Ascending aorta (tissue), 2 donors: ENCODE data around the gene RUFY1. TPM values are rescaled to one million over a fixed set of nuclear protein-coding genes. Genes with fewer than 3 reads are reported as not detected.

ENCODE experiments used
- DNase-seq, 2 donors: peaks; one replicate each; pipeline ENCODE4 v3.0.0-alpha.2; 2019; ENCODE audit warnings: low spot score in 2 of 2
- H3K27ac ChIP-seq, 2 donors: fragments of 200-600 bp; sonication (generic); one replicate each; pipeline ENCODE4 v1.5.1; 2016 to 2017; ENCODE audit warnings: mild to moderate bottlenecking in 1 of 2
- H3K27me3 ChIP-seq: fragments of 200-600 bp; sonication (generic); one replicate; pipeline ENCODE4 v1.5.1; 2017
- H3K36me3 ChIP-seq, 2 donors: fragments of 200-600 bp; sonication (generic); one replicate each; pipeline ENCODE4 v1.5.1; 2016
- H3K4me1 ChIP-seq, 2 donors: fragments of 200-600 bp; sonication (generic); one replicate each; pipeline ENCODE4 v1.5.1; 2016 to 2017; ENCODE audit warnings: mild to moderate bottlenecking in 1 of 2
- H3K4me3 ChIP-seq, 2 donors: fragments of 200-600 bp; sonication (generic); one replicate each; pipeline ENCODE4 v1.5.1; 2016 to 2017; ENCODE audit warnings: mild to moderate bottlenecking in 1 of 2
- H3K9me3 ChIP-seq, 2 donors: fragments of 200-600 bp; sonication (generic); one replicate each; pipeline ENCODE4 v1.5.1; 2016
- CTCF ChIP-seq, 3 experiments: fragments of 200-600 bp in 2 of 3; fragments of 450-650 bp in 1 of 3; sonication (generic) in 2 of 3; IDR thresholded peaks; one replicate each; pipeline ENCODE4 v1.5.1; 2016 to 2019; ENCODE audit warnings: antibody characterized with exemption in 3 of 3, mild to moderate bottlenecking in 1 of 3, moderate library complexity in 1 of 3
- intact Hi-C: fragments of 100-400 bp; cut with DNase I; formaldehyde crosslinking; loops from one replicate; pipeline ENCODE4 v1.15.1; 2023
- total RNA-seq: library from RNA; depleted of rRNA; stranded (reverse); fragments of >200 nt; gene quantifications from one replicate; pipeline ENCODE4 v1.1.0, GENCODE V29; 2016

The RUFY1 gene
- total RNA-seq, 1 donor from 2014 or later: 12.2 TPM

- peaks cover 54 to 76% of the 10 kb centered on the region in 2 donors for H3K36me3 ChIP-seq
- H3K27ac ChIP-seq: no peak overlapping the region
- intact Hi-C loops: loop anchor here (10.0 kb wide), 1 partner anchor 1195 kb away; no protein-coding TSS in a partner anchor
Observed at GRCh38 chr5:179619776-179620175, 69.4 kb downstream of the RUFY1 start.

GRCh38 chr5:179620293-179620692 is 69.9 kb downstream of the RUFY1 start:
- H3K9me3 ChIP-seq: no peaks in the 10 kb centered on the region
- peak overlapping the region; percentile 31 to 100 for H3K27ac ChIP-seq
- no peaks in the 10 kb centered on the region for H3K27me3 ChIP-seq
- peaks cover 3 to 48% of the 10 kb centered on the region in 2 donors for H3K4me1 ChIP-seq
- no peak for DNase-seq
- peak overlapping the region; percentile 99 to 100 for H3K4me3 ChIP-seq
- no peak for TF ChIP-seq CTCF (IDR thresholded peaks at IDR 0.05)
- intact Hi-C loops: loop anchor here (10.0 kb wide), 1 partner anchor 1195 kb away; no protein-coding TSS in a partner anchor
- H3K36me3 ChIP-seq: peaks cover 48 to 71% of the 10 kb centered on the region in 2 donors

More at GRCh38 chr5:179619776-179620175, 69.4 kb downstream of the RUFY1 start:
- H3K27me3 ChIP-seq: no peaks in the 10 kb centered on the region
- H3K9me3 ChIP-seq: no peaks in the 10 kb centered on the region
- TF ChIP-seq CTCF (IDR thresholded peaks at IDR 0.05): no peak
- H3K4me1 ChIP-seq: peaks cover 3 to 47% of the 10 kb centered on the region in 2 donors
- DNase-seq: no peak
- H3K4me3 ChIP-seq: peak overlapping the region; percentile 99 to 100

GRCh38 chr5:179620703-179621350 is 70.5 kb downstream of the RUFY1 start:
- Histone ChIP-seq H3K36me3 (peaks cover 43 to 66% of the 10 kb centered on the region in 2 donors), H3K27ac (peak overlapping the region; percentile 31 to 100), H3K4me1 (peaks cover 1 to 46% of the 10 kb centered on the region in 2 donors), H3K27me3 (no peaks in the 10 kb centered on the region), H3K9me3 (no peaks in the 10 kb centered on the region), H3K4me3 (peak overlapping the region; percentile 99 to 100)
- intact Hi-C loops: loop anchor here (10.0 kb wide), 1 partner anchor 1194 kb away; no protein-coding TSS in a partner anchor
- TF ChIP-seq CTCF (IDR thresholded peaks at IDR 0.05): no peak
- DNase-seq: no peak

- DNase-seq: no peak
- Histone ChIP-seq H3K27me3 (no peaks in the 10 kb centered on the region), H3K4me3 (peak overlapping the region; percentile 99 to 100), H3K4me1 (peaks cover 0 to 45% of the 10 kb centered on the region in 2 donors), H3K36me3 (peaks cover 35 to 57% of the 10 kb centered on the region in 2 donors), H3K27ac (peak overlapping the region; percentile 4 to 100), H3K9me3 (no peaks in the 10 kb centered on the region)
- intact Hi-C loops: loop anchor here (2.0 to 10.0 kb wide), 5 partner anchors 63 to 1193 kb away; partner anchors contain the start of genes CANX, MAML1 and SQSTM1
- no peak for TF ChIP-seq CTCF (IDR thresholded peaks at IDR 0.05)
Observed at GRCh38 chr5:179621551-179622214, 71.3 kb downstream of the RUFY1 start.

GRCh38 chr5:179623003-179623905 is 72.9 kb downstream of the RUFY1 start, which contains the start of gene HNRNPH1:
Gene HNRNPH1 (minus strand): TSS chr5:179623671. CDS start chr5:179623133, 538 bp downstream.
- Histone ChIP-seq H3K27ac (peak within 1 kb of the TSS; percentile 100), H3K9me3 (no peaks in the 10 kb centered on the region), H3K4me3 (peak within 1 kb of the TSS; percentile 99 to 100), H3K27me3 (no peaks in the 10 kb centered on the region), H3K36me3 (peaks cover 20 to 41% of the 10 kb centered on the region in 2 donors), H3K4me1 (peaks cover 0 to 40% of the 10 kb centered on the region in 2 donors)
- intact Hi-C loops: loop anchor here (2.0 to 10.0 kb wide), 5 partner anchors 64 to 1192 kb away; partner anchors contain the start of genes CANX, MAML1 and SQSTM1
- peak in 1 of 3 experiments; percentile 5 for TF ChIP-seq CTCF (IDR thresholded peaks at IDR 0.05)
- peak; percentile 93 to 99 for DNase-seq
